ENCODE results near the gene PECR.
A peak's percentile ranks its signal among the peaks of the same experiment; 100 is the strongest.
"Not testable (repeated sequence)": the region's sequence is repeated elsewhere in the genome, so short reads cannot be mapped to it uniquely, and the experiment has no call there.

Gene PECR

DNA sequence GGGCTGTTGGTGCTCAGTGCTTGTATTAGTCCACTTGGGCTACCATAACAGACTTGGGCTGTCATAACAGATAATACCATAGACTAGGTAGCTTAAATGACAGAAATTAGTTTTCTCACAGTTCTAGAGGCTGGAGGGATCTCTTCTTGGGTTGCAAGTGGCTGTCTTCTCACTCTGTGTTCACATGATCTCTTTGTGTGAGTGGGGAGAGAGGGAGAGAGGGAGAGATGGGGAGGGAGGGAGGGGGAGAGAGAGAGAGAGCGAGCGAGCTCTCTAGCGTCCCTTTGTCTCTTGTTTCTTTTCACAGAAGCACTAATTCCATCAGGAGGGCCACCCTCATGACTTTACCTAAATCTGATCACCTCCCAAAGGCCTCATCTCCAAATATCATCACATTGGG is 23.1 kb upstream of the PECR start:
- ATAC-seq, result no peak
- no peak for DNase-seq

DNA sequence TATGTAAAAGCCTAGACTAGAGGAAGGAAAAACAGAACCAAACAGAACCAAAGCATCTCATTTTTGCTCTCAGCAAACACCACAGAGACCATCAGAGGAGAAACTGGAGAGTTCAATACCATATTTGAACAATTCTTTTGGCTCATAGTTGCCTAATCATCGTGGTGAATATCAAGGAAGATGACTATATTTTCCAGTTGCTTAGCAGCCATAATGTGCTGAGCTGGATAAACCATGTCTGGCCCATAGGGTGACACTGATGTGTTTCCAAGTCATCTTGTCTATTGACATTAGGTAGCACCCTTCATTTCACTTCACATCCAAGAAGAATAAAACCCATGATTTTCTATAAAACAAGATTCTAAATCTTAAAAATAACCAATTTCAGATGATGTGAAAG is 21.6 kb upstream of the PECR start:
- DNase-seq (no peak), ATAC-seq (no peak)

DNA sequence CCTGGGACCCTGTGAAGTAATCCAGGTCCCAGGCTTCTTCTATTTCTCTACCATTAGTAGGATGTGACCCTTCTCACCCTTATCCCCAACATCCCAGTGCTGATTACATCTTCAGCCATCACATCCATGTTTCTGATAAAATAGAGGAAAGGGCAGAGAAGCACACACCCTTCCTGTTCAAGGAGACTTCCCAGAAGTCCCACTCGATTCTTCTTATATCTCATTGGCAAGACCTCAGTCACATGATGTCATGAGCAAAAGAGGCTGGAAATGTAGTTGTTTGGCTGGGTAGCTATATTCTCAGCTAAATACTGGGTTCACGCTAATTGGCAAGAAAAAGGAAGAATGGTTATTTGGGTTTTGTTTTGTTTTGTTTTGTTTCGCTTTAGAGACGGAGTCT is 19.5 kb upstream of the PECR start:
- DNase-seq (no peak), ATAC-seq (no peak)

DNA sequence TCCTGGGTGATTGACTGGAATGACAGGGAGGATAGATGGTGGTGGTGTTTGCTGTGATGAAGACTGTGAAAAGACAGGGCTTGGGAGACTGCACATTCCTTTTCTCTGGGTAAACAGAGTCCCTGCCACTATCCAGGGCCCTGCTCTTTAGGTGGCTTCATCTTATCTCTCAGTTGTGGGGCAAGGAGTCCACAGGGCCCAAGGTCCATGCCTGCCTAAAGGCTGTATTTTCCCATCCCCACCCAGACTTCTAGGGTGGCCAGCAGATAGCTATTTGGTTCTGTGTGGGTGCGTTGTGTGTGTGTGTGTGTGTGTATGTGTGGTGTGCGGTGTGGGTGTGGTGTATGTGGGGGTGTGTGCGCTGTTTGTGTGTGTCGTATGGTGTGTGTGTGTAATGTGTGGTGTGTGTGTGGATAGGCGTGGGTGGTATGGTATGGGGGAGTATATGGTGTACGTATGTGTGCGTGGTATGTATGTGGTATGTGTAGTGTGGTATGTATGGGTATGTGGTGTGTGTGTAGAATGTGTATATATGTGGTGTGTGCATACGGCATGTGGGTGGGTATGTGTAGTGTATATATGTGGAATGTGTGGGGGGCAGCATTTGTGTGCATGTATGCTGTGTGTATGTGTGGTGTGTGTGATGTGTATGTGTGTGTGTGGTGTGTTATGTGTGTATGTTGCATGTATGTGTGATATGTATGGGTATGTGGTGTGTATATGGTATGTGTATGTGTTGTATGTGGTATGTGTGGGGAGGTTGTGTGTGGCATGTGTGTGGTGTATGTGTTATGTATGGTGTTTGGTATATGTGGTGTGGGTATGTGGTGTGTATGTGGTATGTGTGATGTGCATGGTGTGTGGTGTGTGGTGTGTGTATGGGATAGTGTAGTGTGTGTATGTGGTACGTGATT is 17.1 kb upstream of the PECR start:
- peak; percentile 21 for ATAC-seq
- no peak for DNase-seq

DNA sequence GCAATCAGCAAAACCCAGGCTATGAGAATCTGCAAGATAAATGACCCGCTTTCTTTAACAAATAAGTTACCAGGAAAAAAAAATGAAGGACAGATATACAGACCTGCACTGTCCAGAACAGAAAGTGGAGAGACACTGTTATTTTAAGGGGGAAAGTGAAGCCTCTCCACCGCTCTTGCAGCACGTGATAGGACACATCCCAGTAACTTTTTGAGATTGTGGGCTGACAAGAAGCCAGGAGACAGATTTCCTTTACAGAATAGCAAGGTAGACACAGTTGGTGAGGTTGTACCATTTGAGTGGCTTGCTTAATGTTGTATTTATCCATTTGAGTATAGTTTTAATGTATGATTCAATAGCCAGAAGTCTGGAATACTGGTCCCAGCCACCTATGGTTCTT is 13.1 kb upstream of the PECR start:
- no peak for ATAC-seq
- no peak for DNase-seq

DNA sequence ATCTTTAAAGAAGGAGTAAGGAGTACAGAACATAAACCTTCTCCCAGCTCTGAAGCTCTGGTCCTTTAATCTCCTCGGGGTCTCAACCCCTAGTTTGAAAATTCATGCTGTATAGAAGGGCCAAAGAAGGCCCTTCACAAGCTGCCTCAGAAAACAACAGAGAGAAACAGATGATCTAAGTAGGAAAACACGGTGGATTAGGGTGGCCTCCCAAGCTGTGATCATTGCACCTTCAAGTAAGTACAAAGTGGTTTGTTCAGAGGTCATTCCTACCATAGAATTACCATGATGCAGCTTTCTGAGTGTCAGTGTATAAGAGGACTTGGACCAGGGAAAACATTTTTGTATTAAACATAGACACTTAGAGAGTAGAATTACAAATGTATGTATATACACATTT is 11.0 kb upstream of the PECR start:
- ATAC-seq (no peak), DNase-seq (no peak)

DNA sequence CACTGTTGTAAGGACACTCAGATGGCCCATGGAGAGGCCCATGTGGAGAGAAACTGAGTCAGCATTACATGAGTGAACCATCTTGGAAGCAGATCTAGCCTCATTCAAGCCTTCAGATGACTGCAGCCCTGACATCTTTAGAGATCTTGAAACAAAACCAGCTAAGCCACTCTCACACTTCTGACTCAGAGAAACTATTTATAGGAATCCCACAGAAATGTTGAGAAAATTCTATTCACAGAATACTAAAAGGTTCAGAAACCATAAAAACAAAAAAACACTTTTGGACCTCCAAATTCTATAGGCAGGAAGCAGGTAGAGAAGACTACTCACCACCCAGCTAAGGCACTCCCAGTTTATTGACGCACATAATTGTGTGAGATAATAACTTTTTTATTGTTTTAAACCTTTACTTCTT is 8.8 kb upstream of the PECR start:
- DNase-seq (no peak), ATAC-seq (peak; percentile 55)

DNA sequence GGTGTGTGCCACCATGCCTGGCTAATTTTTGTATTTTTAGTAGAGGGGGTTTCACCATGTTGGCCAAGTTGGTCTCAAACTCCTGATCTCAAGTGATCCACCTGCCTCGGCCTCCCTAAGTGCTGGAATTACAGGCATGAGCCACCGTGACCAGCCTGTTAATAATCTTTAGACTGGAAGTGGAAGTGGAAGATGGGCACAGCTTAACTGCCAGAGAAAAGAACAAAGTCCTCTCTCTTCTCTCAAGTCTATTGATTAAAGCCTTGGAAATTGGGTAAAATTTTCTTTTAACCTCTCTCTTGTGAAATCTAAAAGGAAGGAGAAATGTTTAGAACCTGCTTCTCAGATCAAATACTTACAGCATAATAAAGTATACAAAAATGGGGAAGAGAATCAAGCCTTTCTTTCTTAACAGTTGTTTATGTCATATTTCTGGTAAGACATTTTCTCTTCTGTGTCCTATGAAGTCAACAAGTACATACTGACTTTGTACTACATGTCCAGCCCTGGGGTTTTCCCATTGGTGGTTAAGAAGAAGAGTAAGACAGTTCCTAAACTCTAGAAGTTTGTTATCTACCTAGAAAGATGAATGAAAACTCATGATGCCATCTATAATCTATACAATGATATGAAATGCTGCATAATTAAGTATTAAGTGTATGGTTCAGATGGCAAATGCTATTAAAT is 4.7 kb upstream of the PECR start:
- DNase-seq, result no peak
- ATAC-seq, result no peak

DNA sequence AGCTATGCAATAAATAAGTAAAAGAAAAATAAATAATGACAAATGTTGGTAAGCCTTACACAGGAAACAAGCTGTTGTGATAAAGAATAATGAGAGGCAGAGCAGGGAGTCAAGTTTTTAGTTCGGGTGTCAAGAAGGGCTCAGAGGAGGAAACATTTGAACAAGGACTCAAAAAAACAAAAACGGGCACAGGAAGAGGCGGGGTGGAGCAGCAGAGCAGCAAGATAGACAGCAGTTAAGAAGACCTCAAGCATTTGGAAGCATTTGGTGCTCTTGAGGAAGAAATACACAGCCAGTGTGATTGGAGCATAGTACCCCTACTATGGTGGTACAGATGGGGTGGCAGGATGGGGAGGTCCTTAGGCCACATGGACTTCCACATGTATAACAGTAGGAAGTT is 2.9 kb upstream of the PECR start:
- DNase-seq, result peak; percentile 24
- ATAC-seq, result no peak

DNA sequence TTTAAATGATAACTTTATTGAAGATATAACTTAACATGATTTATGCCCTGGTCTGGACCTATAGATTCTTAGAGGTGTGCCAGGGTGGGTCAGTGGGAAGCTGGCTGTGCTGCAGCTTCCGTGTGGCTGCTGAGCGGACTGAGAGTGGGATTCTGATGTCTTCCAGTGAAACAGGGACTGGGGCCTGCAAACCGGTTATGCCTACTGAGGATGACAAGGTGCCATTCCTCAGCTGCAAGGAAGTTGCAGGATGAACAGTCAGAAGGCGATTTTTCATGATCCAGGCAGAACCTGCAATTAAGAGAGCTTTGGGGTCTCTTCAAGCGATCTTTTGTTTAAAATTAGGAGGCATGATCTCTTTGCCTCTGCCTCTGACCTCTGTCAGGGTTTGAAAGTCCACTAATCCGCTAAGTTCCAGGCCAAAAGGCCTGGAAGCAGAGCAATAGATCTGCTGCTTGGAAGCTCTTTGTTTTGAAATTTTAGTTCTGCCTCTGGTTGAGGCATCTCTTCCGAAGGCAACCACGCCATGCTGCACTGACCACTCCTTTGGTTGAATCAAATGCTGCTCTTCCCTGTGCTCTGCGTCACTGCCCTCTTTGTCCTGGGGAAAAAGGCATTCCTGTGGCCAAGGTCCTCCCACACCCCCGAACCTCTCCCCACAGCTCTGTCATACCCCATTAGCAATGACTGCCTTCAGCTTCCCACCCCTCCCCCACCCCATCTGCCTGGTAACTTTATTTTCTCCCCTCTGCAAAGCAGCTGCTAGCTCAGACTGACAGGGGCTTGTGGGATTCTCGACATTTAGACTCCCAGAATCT is 2.1 kb upstream of the PECR start:
- ATAC-seq, result no peak
- peak; percentile 24 for DNase-seq

DNA sequence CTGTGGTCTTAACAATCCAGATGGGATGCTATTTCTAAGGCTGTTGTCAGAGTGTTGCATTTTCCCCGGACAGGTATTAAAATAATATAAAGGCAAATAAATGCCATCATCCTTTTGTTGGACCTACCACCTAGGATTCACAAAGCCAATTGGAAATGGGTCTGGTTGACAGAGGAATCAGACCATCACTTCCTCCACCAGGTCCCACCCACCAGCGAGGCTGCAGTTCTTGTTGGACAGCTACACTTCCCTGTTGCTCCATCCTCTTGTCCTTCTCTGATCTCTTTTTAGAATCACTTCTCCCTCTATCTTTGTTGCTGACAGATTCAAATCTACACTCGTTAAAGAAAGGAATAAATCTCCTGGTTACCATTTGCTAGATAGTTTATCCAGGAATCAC is 1.2 kb upstream of the PECR start:
- peak; percentile 28 for DNase-seq
- ATAC-seq, result no peak

DNA sequence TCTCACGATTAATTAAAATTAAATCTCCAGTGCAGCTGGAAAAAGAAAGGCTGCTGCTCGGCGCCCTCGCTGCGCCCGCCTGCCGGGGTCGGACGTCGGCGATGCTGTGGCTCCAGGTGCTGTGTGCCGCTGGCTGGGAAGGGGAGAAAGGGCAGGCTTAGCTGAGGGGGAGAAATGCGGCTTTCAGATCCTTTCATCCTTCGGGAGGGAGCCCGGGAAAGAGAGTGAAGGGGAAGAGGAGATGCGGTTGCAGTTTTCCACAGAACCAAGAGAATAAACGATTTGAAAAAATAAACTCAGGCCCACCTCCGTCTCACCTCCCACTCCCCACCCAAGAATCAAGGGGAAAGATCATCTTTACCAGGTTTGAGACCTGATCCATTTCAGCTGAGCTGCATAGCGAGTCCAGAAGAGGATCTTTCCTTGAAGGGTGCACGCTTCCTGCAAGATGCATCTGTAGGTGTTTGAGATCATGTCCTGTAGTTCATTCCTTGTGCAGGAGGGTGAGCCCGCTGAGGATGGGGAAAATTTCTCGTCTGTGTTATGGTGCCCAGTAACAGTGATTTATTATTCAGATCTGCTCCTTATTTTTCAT is 605 bp upstream of the PECR start:
- ATAC-seq (no peak), DNase-seq (peak; percentile 37)

DNA sequence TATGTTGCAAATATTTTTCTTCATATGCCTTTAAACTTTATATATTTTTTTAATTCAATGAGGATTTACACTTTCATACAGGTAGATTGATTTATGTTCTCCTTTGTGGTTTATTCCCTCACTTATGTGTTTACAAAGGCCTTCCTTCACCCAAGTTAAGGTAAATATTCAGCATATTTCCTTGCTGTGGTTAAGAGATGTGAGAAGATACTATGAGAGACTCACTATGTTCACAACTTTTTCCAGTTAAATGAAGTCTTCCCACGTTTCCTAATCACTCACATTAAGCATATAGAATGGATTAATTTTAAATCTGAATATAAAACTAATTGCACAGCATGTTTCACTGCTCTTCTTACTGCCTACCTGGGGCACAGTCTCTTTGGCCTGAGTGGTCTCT is 597 bp downstream of the PECR start:
- DNase-seq (no peak), ATAC-seq (no peak)

DNA sequence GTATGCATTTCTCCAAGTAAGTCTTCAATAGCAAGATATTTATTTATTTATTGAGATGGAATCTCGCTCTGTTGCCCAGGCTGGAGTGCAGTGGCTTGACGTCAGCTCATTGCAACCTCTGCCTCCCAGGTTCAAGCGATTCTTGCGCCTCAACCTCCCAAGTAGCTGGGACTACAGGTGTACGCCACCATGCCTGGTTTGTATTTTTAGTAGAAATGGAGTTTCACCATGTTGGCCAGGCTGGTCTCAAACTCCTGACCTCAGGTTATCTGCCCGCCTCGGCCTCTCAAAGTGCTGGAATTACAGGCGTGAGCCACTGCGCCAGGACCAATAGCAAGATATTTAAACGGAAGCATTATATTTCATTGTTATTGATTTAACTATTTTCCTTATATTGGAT is 1.6 kb downstream of the PECR start:
- ATAC-seq, DNase-seq: not testable (repeated sequence)

DNA sequence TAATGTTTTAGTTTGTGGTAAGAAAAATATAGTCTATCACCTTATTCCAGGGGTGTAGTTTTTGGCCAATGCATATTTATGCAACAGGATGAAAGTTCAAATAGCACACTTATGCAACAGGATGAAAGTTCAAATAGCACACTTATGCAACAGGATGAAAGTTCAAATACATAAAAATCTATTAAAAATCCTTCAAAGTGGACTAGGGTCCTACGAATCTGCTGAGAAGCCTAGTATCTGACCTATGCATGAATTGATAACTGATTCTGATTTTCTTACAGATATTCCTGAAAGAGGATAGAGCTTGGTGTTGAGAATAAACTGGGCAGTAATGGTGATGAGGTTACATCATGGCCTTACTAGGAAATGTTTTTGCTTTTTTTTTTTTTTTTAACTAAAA is 2.8 kb downstream of the PECR start:
- ATAC-seq (no peak), DNase-seq (no peak)

DNA sequence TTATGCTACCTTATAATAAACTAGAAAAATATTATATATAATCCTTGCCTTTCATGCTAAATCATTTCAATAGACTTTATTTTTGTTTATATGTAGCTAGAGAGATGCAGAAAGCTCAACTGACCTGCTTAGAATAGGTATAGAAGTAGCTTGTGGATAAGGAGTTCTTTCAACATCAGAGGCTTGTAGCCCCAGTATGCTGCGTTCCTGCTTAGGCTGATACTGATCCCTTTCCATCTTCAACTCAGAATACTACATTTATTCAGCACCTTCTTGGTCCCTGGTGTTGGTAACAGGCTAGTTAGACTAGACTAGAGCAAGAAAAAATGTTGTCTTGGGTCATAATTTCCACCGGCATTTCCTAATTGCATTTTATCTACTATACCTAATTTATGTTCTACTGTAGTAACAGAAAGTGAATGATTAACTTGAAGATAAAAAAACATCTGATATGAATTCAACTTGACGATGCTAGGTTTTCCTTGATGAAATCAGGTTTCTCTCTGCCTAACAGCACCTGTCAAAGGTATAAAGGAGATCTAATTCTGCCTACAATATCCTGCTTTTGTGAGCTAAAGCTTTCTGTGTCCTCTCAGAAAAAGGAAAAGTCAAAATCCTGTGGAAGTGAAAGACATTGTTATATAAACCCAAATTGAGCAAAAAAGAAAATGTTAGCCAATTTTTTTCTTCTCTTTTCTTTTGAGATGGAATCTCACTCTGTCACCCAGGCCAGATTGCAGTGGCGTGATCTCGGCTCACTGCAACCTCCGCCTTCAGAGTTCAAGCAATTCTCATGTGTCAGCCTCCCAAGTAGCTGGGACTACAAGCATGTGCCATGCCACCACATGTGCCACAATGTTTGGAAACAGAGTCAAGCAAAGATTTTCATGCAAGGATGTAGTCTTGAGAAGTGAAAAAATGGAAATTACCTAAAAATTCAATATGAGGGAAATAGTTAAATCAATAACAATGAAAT is 5.8 kb downstream of the PECR start:
- DNase-seq (no peak), ATAC-seq (no peak)

DNA sequence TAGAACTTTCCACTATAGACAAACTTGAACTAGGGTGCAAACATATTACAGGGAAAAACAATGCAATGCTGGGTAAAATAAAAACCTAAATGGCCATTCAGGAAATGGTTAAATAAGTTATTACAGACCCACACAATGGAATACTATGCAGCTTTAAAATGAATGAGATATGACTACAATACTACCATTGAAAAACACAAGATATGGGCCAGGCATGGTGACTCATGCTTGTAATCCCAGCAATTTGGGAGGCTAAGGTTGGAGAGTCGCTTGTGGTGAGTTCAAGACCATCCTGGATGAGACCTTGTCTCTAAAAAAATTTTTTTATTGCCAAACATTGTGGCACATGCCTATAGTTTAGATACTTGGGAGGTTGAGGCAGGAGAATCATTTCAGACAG is 6.8 kb downstream of the PECR start:
- DNase-seq (no peak), ATAC-seq (no peak)

DNA sequence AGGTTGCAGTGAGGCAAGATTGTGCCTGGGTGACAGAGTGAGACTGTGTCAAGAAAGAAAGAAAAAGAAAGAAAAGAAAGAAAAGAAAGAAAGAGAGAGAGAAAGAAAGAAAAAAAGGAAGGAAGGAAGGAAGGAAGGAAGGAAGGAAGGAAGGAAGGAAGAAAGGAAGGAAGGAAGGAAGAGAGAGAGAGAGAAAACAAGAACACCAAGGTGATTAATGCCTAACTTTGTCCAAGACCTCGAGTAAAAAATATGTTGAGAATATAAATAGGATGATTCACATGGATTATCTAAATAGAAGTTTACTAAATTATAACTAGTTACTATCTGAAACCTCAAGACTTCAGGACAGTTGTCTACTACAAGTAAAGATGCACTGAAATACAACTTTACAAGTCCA is 7.2 kb downstream of the PECR start:
- ATAC-seq (no peak), DNase-seq (no peak)

DNA sequence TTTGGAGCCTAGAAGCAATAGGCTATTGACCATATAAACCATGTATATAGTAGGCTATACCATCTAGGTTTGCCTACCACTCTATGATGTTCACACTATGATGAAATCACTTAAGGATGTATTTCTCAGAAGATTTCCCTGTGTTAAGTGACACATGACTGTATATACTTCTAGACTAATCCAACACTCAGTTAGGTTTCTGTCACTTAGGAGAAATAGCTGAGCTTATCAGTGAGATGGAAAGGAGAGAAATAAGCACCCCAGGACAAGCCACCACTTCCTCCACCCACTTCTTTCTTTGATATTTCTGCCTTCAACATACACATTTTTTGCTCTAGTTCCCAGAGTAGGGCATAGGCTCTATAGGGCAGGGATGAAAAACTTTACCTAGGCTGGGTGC is 7.8 kb downstream of the PECR start:
- ATAC-seq (peak; percentile 66), DNase-seq (no peak)

DNA sequence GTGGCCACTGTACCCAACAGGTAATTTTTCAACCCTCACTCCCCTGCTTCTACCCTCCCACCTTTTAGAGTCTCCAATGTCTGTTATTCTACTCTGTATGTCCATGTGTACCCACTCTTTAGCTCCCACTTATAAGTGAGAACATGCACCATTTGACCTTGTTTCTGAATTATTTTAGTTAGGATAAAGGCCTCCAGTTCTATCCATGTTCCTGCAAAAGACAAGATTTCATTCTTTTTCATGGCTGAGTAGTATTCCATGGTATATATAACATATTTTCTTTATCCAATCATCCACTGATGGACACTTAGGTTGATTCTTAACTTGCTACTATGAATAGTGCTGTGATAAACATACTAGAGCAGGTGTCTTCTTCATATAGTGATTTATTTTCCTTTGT is 9.1 kb downstream of the PECR start:
- ATAC-seq (no peak), DNase-seq (no peak)

DNA sequence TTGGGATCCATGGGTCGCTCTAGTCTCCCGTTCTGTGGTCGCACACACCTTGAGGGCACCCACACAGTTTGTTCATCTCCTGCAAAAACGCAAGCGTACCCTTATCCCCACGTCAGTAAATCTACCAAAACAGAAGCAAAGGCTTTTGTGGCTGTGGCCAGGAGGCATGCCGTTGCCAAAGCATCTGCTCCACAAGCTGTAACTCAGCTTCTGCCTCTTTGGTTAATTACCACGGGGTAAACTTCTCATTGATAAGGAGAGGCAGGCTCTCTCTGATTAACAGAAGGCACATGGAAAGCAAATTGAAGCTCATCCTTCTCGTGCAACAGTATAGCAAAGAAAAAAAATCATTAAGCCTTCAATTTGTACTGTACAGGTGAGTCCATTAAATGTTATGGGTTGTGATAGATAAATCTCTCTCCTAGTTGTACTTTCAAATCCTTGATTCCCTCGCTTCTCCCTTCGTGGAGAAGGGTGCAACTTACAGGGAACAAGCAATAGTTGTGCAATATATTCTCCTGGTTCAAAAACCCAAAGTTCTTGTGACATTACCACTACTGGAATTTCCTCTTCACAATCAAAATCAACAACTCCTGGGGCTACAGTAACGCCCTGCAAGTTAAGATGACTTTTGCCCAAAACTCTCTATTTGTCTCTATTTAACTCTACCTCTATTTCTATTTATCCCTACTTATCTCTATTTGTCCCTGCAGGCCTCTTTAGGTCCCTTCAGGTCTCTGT is 10.3 kb downstream of the PECR start:
- ATAC-seq (no peak), DNase-seq (no peak)

All from stimulated activated naive CD8-positive, alpha-beta T cell treated with anti-CD3 and anti-CD28 coated beads, Interleukin-15, Interleukin-2, amounts not matched to agents 100 U/mL and 50 U/mL, for 24 hours (primary cell).